Activated B cell treated with CpG ODN at 0.5 μM for 24 hours (primary cell): ENCODE results near the gene GRIK4. TPM values are rescaled to one million over a fixed set of nuclear protein-coding genes. Genes with fewer than 3 reads are reported as not detected.

Experiments
- ATAC-seq: fragments of 200-7000 bp; cut with Tn5 transposase; one replicate; pipeline ENCODE4 v1.10.0; 2021; ENCODE audit warnings: low read depth, mild to moderate bottlenecking, moderate library complexity
- CTCF ChIA-PET: fragments of 350-600 bp; sonication (Branson Sonifier 250); formaldehyde crosslinking; loops from one replicate; lab custom pipeline; 2021; ENCODE audit warnings: antibody characterized with exemption; lab: Charles Lee
- POLR2A ChIA-PET: fragments of 350-600 bp; sonication (Branson Sonifier 250); formaldehyde crosslinking; loops from one replicate; lab custom pipeline; 2021; ENCODE audit warnings: antibody characterized with exemption; lab: Charles Lee
- DNase-seq: peaks from one replicate; pipeline ENCODE4 v3.0.0; 2022
- H3K27ac Mint-ChIP-seq: one replicate; pipeline ENCODE4 v1.8.0; 2020; ENCODE audit warnings: mixed read lengths
- H3K27me3 Mint-ChIP-seq: one replicate; pipeline ENCODE4 v1.8.0; 2021; ENCODE audit warnings: mixed read lengths
- H3K36me3 Mint-ChIP-seq: one replicate; pipeline ENCODE4 v1.8.0; 2021; ENCODE audit warnings: low read depth, mixed read lengths
- H3K4me1 Mint-ChIP-seq: one replicate; pipeline ENCODE4 v1.8.0; 2021; ENCODE audit warnings: mixed read lengths
- H3K4me3 Mint-ChIP-seq: one replicate; pipeline ENCODE4 v1.8.0; 2020; ENCODE audit warnings: mild to moderate bottlenecking, mixed read lengths
- H3K9me3 Mint-ChIP-seq: one replicate; pipeline ENCODE4 v1.8.0; 2020; ENCODE audit warnings: mixed read lengths
- intact Hi-C: fragments of 100-400 bp; cut with micrococcal nuclease; formaldehyde crosslinking; loops from one replicate; pipeline ENCODE4 v1.15.1; 2024
- total RNA-seq: library from RNA; stranded (reverse); gene quantifications from 2 replicates; pipeline ENCODE4 v1.2.3, GENCODE V29; 2022
- TF ChIP-seq, protein P1 (sequence below): fragments of 200-600 bp; IDR thresholded peaks from one replicate; pipeline ENCODE4 v1.8.0; 2022; ENCODE audit warnings: antibody characterized with exemption, mild to moderate bottlenecking

The GRIK4 gene
- total RNA-seq, 1 donor from 2014 or later = not detected

- POLR2A ChIA-PET = no interaction called here
- H3K27ac Mint-ChIP-seq = no peak overlapping the region
- H3K36me3 Mint-ChIP-seq = no peaks in the 10 kb centered on the region
- CTCF ChIA-PET = no interaction called here
- no peaks in the 10 kb centered on the region for H3K4me1 Mint-ChIP-seq
- no peak overlapping the region for H3K4me3 Mint-ChIP-seq
- TF ChIP-seq, protein P1, sequence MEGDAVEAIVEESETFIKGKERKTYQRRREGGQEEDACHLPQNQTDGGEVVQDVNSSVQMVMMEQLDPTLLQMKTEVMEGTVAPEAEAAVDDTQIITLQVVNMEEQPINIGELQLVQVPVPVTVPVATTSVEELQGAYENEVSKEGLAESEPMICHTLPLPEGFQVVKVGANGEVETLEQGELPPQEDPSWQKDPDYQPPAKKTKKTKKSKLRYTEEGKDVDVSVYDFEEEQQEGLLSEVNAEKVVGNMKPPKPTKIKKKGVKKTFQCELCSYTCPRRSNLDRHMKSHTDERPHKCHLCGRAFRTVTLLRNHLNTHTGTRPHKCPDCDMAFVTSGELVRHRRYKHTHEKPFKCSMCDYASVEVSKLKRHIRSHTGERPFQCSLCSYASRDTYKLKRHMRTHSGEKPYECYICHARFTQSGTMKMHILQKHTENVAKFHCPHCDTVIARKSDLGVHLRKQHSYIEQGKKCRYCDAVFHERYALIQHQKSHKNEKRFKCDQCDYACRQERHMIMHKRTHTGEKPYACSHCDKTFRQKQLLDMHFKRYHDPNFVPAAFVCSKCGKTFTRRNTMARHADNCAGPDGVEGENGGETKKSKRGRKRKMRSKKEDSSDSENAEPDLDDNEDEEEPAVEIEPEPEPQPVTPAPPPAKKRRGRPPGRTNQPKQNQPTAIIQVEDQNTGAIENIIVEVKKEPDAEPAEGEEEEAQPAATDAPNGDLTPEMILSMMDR = no peak
- intact Hi-C loops = no loop called here
- no peak for DNase-seq
- no peak for ATAC-seq
- H3K9me3 Mint-ChIP-seq = no peaks in the 10 kb centered on the region
- H3K27me3 Mint-ChIP-seq = peaks cover 12% of the 10 kb centered on the region
These were observed 94.9 kb downstream of the GRIK4 start for GRCh38 chr11:120606211-120607010.

- Mint-ChIP-seq H3K9me3 (no peaks in the 10 kb centered on the region), H3K27me3 (peaks cover 10% of the 10 kb centered on the region), H3K4me3 (no peak overlapping the region), H3K36me3 (no peaks in the 10 kb centered on the region), H3K4me1 (peaks cover 6% of the 10 kb centered on the region), H3K27ac (no peak overlapping the region)
- CTCF ChIA-PET = no interaction called here
- no peak for DNase-seq
- intact Hi-C loops = no loop called here
- POLR2A ChIA-PET = no interaction called here
- no peak for ATAC-seq
- TF ChIP-seq, protein P1 = no peak
These were observed 96.5 kb downstream of the GRIK4 start for GRCh38 chr11:120608061-120608460.

DNA sequence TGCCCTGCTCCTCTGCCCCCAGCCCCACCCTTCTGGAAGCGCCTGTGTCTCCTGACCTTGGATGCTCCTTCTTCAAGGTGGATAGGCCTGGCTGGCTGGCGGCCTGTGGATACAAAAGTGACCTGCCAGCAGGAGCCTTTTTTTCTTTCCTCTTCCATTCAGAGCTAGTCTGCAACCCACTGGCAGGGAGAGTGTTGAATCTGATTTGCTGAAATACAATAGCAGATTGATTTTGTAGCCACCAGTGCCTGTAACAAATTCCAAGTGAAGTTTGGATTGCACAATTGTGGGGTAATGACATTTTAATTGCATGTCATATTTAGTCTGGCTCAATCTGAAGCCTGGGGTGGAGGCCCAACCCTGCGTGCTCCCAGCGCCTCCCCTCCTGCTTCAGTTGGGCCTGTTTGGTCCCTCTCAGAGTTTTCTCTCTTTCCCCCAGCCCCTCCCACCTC, 97.2 kb downstream of the GRIK4 start:
- no peak for DNase-seq
- TF ChIP-seq, protein P1 = no peak
- no peaks in the 10 kb centered on the region for H3K36me3 Mint-ChIP-seq
- no peak overlapping the region for H3K4me3 Mint-ChIP-seq
- no peak for ATAC-seq
- H3K4me1 Mint-ChIP-seq = peaks cover 10% of the 10 kb centered on the region
- intact Hi-C loops = no loop called here
- H3K27me3 Mint-ChIP-seq = peaks cover 10% of the 10 kb centered on the region
- H3K27ac Mint-ChIP-seq = no peak overlapping the region
- ChIA-PET POLR2A (no interaction called here), CTCF (no interaction called here)
- no peaks in the 10 kb centered on the region for H3K9me3 Mint-ChIP-seq

- TF ChIP-seq, protein P1 = no peak
- no peak for ATAC-seq
- no peaks in the 10 kb centered on the region for H3K36me3 Mint-ChIP-seq
- peaks cover 10% of the 10 kb centered on the region for H3K27me3 Mint-ChIP-seq
- no peaks in the 10 kb centered on the region for H3K9me3 Mint-ChIP-seq
- CTCF ChIA-PET = no interaction called here
- DNase-seq = no peak
- intact Hi-C loops = no loop called here
- H3K4me3 Mint-ChIP-seq = no peak overlapping the region
- H3K4me1 Mint-ChIP-seq = peaks cover 10% of the 10 kb centered on the region
- POLR2A ChIA-PET = no interaction called here
- H3K27ac Mint-ChIP-seq = no peak overlapping the region
These were observed 98.6 kb downstream of the GRIK4 start for GRCh38 chr11:120610111-120610510.

DNA sequence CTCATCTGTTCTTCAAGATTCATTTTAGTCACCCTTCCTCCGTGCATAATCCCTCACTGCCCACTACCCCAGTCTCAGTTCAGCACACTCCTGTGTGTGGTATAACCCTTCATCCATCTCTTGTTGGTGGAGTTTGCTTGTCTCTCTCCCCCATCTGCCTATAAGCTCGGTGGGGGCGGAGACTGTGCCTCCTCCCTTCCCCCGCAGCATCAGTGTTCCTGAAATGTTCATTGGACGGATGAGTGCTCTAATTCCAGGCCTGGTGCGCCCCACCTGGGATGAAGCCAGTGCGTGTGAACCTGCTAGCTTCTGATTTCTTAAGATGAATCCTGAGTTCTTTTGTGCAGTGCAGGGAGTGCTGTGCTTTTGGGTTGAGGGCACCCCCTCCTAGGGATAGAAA, 100.0 kb downstream of the GRIK4 start:
- no peak overlapping the region for H3K27ac Mint-ChIP-seq
- ATAC-seq = no peak

More for the DNA sequence above, 100.0 kb downstream of the GRIK4 start:
- intact Hi-C loops = no loop called here
- TF ChIP-seq, protein P1 = no peak
- no peaks in the 10 kb centered on the region for H3K9me3 Mint-ChIP-seq
- no peak overlapping the region for H3K4me3 Mint-ChIP-seq
- ChIA-PET CTCF (no interaction called here), POLR2A (no interaction called here)
- peaks cover 10% of the 10 kb centered on the region for H3K4me1 Mint-ChIP-seq
- H3K27me3 Mint-ChIP-seq = peaks cover 5% of the 10 kb centered on the region
- no peak for DNase-seq
- H3K36me3 Mint-ChIP-seq = no peaks in the 10 kb centered on the region
